Activated CD8-positive, alpha-beta T cell treated with anti-CD3 and anti-CD28 coated beads for 36 hours (primary cell): ENCODE data around the gene NIPAL4. TPM values are rescaled to one million over a fixed set of nuclear protein-coding genes. Genes with fewer than 3 reads are reported as not detected.
"Not testable (repeated sequence)": the region's sequence is repeated elsewhere in the genome, so short reads cannot be mapped to it uniquely, and the experiment has no call there.

ENCODE experiments used
- ATAC-seq: fragments of 200-7000 bp; cut with Tn5 transposase; one replicate; pipeline ENCODE4 v1.10.0; 2021; ENCODE audit warnings: mild to moderate bottlenecking, moderate library complexity
- CTCF ChIA-PET: fragments of 350-600 bp; sonication (Branson Sonifier 250); formaldehyde crosslinking; loops from one replicate; lab custom pipeline; 2021; ENCODE audit warnings: antibody characterized with exemption; lab: Charles Lee
- POLR2A ChIA-PET: fragments of 350-600 bp; sonication (Branson Sonifier 250); formaldehyde crosslinking; loops from one replicate; lab custom pipeline; 2021; ENCODE audit warnings: antibody characterized with exemption; lab: Charles Lee
- DNase-seq: peaks from one replicate; pipeline ENCODE4 v3.0.0-alpha.2; 2020
- H3K27ac Mint-ChIP-seq: one replicate; pipeline ENCODE4 v1.8.0; 2021; ENCODE audit warnings: mild to moderate bottlenecking, mixed read lengths
- H3K27me3 Mint-ChIP-seq: one replicate; pipeline ENCODE4 v1.8.0; 2021; ENCODE audit warnings: mixed read lengths
- H3K36me3 Mint-ChIP-seq: one replicate; pipeline ENCODE4 v1.8.0; 2021; ENCODE audit warnings: low read depth, mixed read lengths
- H3K4me1 Mint-ChIP-seq: one replicate; pipeline ENCODE4 v1.8.0; 2021; ENCODE audit warnings: low read depth, mixed read lengths
- H3K4me3 Mint-ChIP-seq: one replicate; pipeline ENCODE4 v1.8.0; 2021; ENCODE audit warnings: mild to moderate bottlenecking, moderate library complexity, mixed read lengths
- H3K9me3 Mint-ChIP-seq: one replicate; pipeline ENCODE4 v1.8.0; 2021; ENCODE audit warnings: mixed read lengths
- CTCF ChIP-seq: fragments of 200-600 bp; IDR thresholded peaks from one replicate; pipeline ENCODE4 v1.8.0; 2022; ENCODE audit warnings: antibody characterized with exemption, mild to moderate bottlenecking
- intact Hi-C: fragments of 100-400 bp; cut with micrococcal nuclease; formaldehyde crosslinking; loops from one replicate; pipeline ENCODE4 v1.10.0; 2022
- total RNA-seq, 2 experiments: library from RNA; stranded (reverse); gene quantifications; one replicate each; pipeline ENCODE4 v1.2.3, GENCODE V29; 2021

The NIPAL4 gene
- under 1 TPM; 0.29 to 0.72 TPM for total RNA-seq

DNA sequence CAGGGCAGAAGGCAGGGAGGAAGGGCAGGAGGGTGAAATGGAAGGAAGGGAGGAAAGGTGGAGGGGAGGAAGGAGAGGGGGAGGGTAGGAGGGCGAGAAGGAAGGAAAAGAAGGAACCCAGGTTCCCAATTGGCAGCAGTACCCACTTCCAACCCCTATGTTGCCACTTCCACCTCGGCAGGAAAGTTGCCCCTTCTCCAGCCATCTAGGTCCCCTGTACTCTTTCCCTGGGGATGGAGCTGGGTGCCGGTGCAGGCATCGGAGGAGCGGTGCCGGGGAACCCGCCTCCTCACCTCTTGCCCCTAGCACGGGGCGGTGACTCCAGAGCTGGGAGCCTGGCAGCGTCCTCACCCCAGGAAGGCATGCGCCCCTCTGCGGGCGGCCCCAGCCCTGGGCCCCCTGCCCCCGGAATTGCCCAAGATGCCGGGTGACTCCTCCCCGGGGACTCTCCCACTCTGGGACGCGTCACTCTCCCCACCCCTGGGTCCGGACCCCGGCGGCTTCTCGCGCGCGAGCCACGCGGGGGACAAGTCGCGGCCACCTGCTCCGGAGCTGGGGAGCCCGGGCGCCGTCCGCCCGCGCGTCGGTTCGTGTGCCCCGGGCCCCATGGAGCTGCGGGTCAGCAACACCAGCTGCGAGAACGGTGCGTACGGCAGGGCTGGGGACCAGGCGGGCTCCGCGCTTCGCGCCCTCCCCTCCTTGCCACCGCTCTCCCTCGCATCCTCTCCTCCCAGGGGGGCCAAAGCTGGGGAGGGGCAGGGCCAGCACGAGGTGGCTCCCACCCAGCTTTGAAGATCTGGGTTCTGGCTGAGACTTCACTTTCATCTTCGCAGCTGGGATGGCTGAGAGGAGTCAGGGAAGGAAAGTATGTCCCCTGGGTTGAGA is at the start of gene NIPAL4:
Gene NIPAL4 (plus strand): TSS at position 499 of the 885 bp plus-strand sequence. CDS start 108 bp downstream, at position 607.
- peak; percentile 32 for ATAC-seq
- ChIA-PET POLR2A (no interaction called here), CTCF (interaction anchor here (1.0 to 9.6 kb wide), 4 partner anchors 12 to 117 kb away, joined by 3 to 64 read pairs (median 6); no protein-coding TSS in a partner anchor)
- H3K27me3 Mint-ChIP-seq, result peaks cover 27% of the 10 kb centered on the region
- no peak within 1 kb of the TSS for H3K27ac Mint-ChIP-seq
- no peaks in the 10 kb centered on the region for H3K9me3 Mint-ChIP-seq
- H3K4me3 Mint-ChIP-seq, result peak within 1 kb of the TSS; percentile 59
- H3K36me3 Mint-ChIP-seq, result no peaks in the 10 kb centered on the region
- H3K4me1 Mint-ChIP-seq, result peaks cover 14% of the 10 kb centered on the region
- TF ChIP-seq CTCF, result no peak
- peak; percentile 53 for DNase-seq
- intact Hi-C loops, result no loop called here

GRCh38 chr5:157415838-157416237 is 44.2 kb upstream of the NIPAL4 start:
- Mint-ChIP-seq H3K27ac (no peak overlapping the region), H3K4me3 (no peak overlapping the region), H3K4me1 (no peaks in the 10 kb centered on the region), H3K36me3 (no peaks in the 10 kb centered on the region), H3K27me3 (peaks cover 3% of the 10 kb centered on the region), H3K9me3 (peaks cover 13% of the 10 kb centered on the region)
- DNase-seq, result no peak
- intact Hi-C loops, result no loop called here
- CTCF ChIA-PET, result interaction anchor here (1.1 to 1.9 kb wide), 2 partner anchors 9 to 17 kb away, joined by 3 to 4 read pairs; no protein-coding TSS in a partner anchor
- TF ChIP-seq CTCF, result no peak
- POLR2A ChIA-PET, result no interaction called here
- ATAC-seq, result no peak

GRCh38 chr5:157419521-157419920 is 40.5 kb upstream of the NIPAL4 start:
- H3K4me3 Mint-ChIP-seq, H3K27me3 Mint-ChIP-seq, ATAC-seq, CTCF ChIA-PET, H3K4me1 Mint-ChIP-seq, DNase-seq, intact Hi-C loops, H3K36me3 Mint-ChIP-seq, POLR2A ChIA-PET, H3K27ac Mint-ChIP-seq: not testable (repeated sequence)
- H3K9me3 Mint-ChIP-seq, result peaks cover 11% of the 10 kb centered on the region

DNA sequence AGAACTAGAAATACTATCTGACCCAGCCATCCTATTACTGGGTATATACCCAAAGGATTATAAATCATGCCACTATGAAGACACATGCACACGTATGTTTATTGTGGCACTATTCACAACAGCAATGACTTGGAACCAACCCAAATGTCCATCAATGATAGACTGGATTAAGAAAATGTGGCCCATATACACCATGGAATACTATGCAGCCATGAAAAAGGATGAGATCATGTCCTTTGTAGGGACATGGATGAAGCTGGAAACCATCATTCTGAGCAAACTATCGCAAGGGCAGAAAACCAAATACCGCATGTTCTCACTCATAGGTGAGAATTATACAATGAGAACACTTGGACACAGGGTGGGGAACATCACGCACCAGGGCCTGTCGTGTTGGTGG is 30.1 kb upstream of the NIPAL4 start:
- intact Hi-C loops, result loop anchor here (5.0 kb wide), 1 partner anchor 312 kb away; the partner anchor contains the start of gene LSM11
- not testable (repeated sequence) for ATAC-seq

DNA sequence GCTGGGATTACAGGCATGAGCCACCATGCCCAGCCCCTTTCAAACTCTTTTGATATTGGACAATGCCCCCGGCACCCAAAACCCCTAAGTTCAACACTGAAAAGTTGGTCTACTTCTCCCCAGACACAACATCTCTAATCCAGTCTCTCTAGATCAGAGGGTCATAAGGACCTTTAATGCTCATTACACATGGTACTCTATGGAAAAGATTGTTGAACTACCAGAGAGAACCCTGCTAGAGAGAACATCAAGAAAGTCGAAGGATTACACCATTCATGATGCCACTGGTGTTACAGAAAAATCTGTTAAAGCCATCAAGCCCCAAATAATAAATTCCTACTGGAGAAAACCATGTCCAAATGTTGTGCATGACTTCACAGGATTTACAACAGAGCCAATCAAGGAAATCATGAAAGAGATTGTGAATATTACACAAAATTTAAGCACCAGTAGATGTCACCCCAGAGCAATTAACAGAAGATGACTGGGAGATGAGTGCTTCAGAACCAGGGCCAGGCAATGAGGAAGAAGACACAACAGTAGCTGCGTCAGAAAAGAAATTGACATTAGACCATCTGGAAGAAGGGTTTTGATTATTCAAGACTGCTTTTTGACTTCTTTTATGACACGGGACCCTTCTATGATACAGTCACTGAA is 28.3 kb upstream of the NIPAL4 start:
- Mint-ChIP-seq H3K27me3 (peaks cover 12% of the 10 kb centered on the region), H3K27ac (no peak overlapping the region), H3K4me1 (no peaks in the 10 kb centered on the region), H3K9me3 (no peaks in the 10 kb centered on the region), H3K4me3 (no peak overlapping the region), H3K36me3 (no peaks in the 10 kb centered on the region)
- ChIA-PET POLR2A (no interaction called here), CTCF (interaction anchor here (0.6 to 4.4 kb wide), 34 partner anchors 9 to 323 kb away, joined by 3 to 38 read pairs (median 4); partner anchors contain the start of genes LSM11, NIPAL4 and THG1L)
- ATAC-seq (peak; percentile 87), DNase-seq (peak; percentile 37)
- peak; percentile 66 for TF ChIP-seq CTCF
- intact Hi-C loops, result loop anchor here (2.0 to 5.0 kb wide), 2 partner anchors 45 to 311 kb away; partner anchors contain the start of gene LSM11

More for the DNA sequence above, 30.1 kb upstream of the NIPAL4 start:
- H3K36me3 Mint-ChIP-seq, H3K4me1 Mint-ChIP-seq, H3K27ac Mint-ChIP-seq, H3K4me3 Mint-ChIP-seq, POLR2A ChIA-PET, DNase-seq, H3K9me3 Mint-ChIP-seq: not testable (repeated sequence)
- CTCF ChIA-PET, result interaction anchor here (4.4 kb wide), 1 partner anchor 46 kb away, joined by 38 read pairs; no protein-coding TSS in a partner anchor
- peaks cover 12% of the 10 kb centered on the region for H3K27me3 Mint-ChIP-seq
